ENCODE data around the gene MAP4.
A peak's percentile ranks its signal among the peaks of the same experiment; 100 is the strongest.
"Not testable (repeated sequence)": the region's sequence is repeated elsewhere in the genome, so short reads cannot be mapped to it uniquely, and the experiment has no call there.

MAP4 gene

GRCh38 chr3:47890126-47890827 lies 125.9 kb downstream of the MAP4 start:
- no peak overlapping the region for H3K4me3 ChIP-seq (replicated peaks; ENCODE audit: low read depth, low read length)
- no peak for TF ChIP-seq CTCF (IDR thresholded peaks at IDR 0.05; ENCODE audit: low read length, missing control alignments)
- DNase-seq (ENCODE audit: low read depth): peak; percentile 22

GRCh38 chr3:47888986-47889757 lies 127.0 kb downstream of the MAP4 start:
- no peak overlapping the region for H3K4me3 ChIP-seq (replicated peaks; ENCODE audit: low read depth, low read length)
- DNase-seq (ENCODE audit: low read depth): peak; percentile 35
- TF ChIP-seq CTCF (IDR thresholded peaks at IDR 0.05; ENCODE audit: low read length, missing control alignments): no peak

GRCh38 chr3:47887991-47888390 lies 128.2 kb downstream of the MAP4 start:
- not testable (repeated sequence) for DNase-seq (ENCODE audit: low read depth); H3K4me3 ChIP-seq (replicated peaks; ENCODE audit: low read depth, low read length)

- no peak for DNase-seq (ENCODE audit: low read depth)
- TF ChIP-seq CTCF (IDR thresholded peaks at IDR 0.05; ENCODE audit: low read length, missing control alignments): no peak
- no peak overlapping the region for H3K4me3 ChIP-seq (replicated peaks; ENCODE audit: low read depth, low read length)
Observed at GRCh38 chr3:47885168-47885567, 131.0 kb downstream of the MAP4 start.

GRCh38 chr3:47884603-47885002 lies 131.6 kb downstream of the MAP4 start:
- no peak for DNase-seq (ENCODE audit: low read depth)
- TF ChIP-seq CTCF (IDR thresholded peaks at IDR 0.05; ENCODE audit: low read length, missing control alignments): no peak
- H3K4me3 ChIP-seq (replicated peaks; ENCODE audit: low read depth, low read length): no peak overlapping the region

GRCh38 chr3:47882338-47882737 lies 133.9 kb downstream of the MAP4 start:
- H3K4me3 ChIP-seq (replicated peaks; ENCODE audit: low read depth, low read length): no peak overlapping the region
- no peak for DNase-seq (ENCODE audit: low read depth)
- no peak for TF ChIP-seq CTCF (IDR thresholded peaks at IDR 0.05; ENCODE audit: low read length, missing control alignments)

GRCh38 chr3:47877719-47878118 lies 138.5 kb downstream of the MAP4 start:
- TF ChIP-seq CTCF (IDR thresholded peaks at IDR 0.05; ENCODE audit: low read length, missing control alignments): no peak
- H3K4me3 ChIP-seq (replicated peaks; ENCODE audit: low read depth, low read length): no peak overlapping the region
- no peak for DNase-seq (ENCODE audit: low read depth)

Data from fibroblast of pulmonary artery (primary cell).